ENCODE data around the gene TYR.
"Not testable (repeated sequence)": the region's sequence is repeated elsewhere in the genome, so short reads cannot be mapped to it uniquely, and the experiment has no call there.

Gene TYR

GRCh38 chr11:89177691-89178231 is at the start of gene TYR:
TYR (plus strand) TSS chr11:89177875; CDS start chr11:89177954, 79 bp downstream.
- no peak for DNase-seq (ENCODE audit: low read depth)

GRCh38 chr11:89136606-89137005 is 41.1 kb upstream of the TYR start:
- no peak for DNase-seq (ENCODE audit: low read depth)

- no peak for DNase-seq (ENCODE audit: low read depth)
These were observed 30.4 kb upstream of the TYR start for GRCh38 chr11:89147229-89147628.

GRCh38 chr11:89159974-89160373 is 17.7 kb upstream of the TYR start:
- no peak for DNase-seq (ENCODE audit: low read depth)

- no peak for DNase-seq (ENCODE audit: low read depth)
These were observed 15.7 kb upstream of the TYR start for GRCh38 chr11:89161949-89162348.

GRCh38 chr11:89163686-89164085 is 14.0 kb upstream of the TYR start:
- no peak for DNase-seq (ENCODE audit: low read depth)

GRCh38 chr11:89168396-89168795 is 9.3 kb upstream of the TYR start:
- no peak for DNase-seq (ENCODE audit: low read depth)

GRCh38 chr11:89175796-89176195 is 1.9 kb upstream of the TYR start:
- DNase-seq (ENCODE audit: low read depth) = no peak

- no peak for DNase-seq (ENCODE audit: low read depth)
These were observed 737 bp upstream of the TYR start for GRCh38 chr11:89176938-89177337.

- DNase-seq (ENCODE audit: low read depth) = no peak
These were observed 3.4 kb downstream of the TYR start for GRCh38 chr11:89181111-89181510.

- DNase-seq (ENCODE audit: low read depth) = no peak
These were observed 5.3 kb downstream of the TYR start for GRCh38 chr11:89182773-89183518.

- DNase-seq (ENCODE audit: low read depth) = no peak
These were observed 6.3 kb downstream of the TYR start for GRCh38 chr11:89184021-89184420.

GRCh38 chr11:89189776-89190175 is 12.1 kb downstream of the TYR start:
- no peak for DNase-seq (ENCODE audit: low read depth)

- DNase-seq (ENCODE audit: low read depth) = no peak
These were observed 23.5 kb downstream of the TYR start for GRCh38 chr11:89201138-89201537.

- DNase-seq (ENCODE audit: low read depth) = no peak
These were observed 26.1 kb downstream of the TYR start for GRCh38 chr11:89203814-89204213.

- DNase-seq (ENCODE audit: low read depth) = no peak
These were observed 27.7 kb downstream of the TYR start for GRCh38 chr11:89205378-89205777.

- no peak for DNase-seq (ENCODE audit: low read depth)
These were observed 43.1 kb downstream of the TYR start for GRCh38 chr11:89220684-89221339.

GRCh38 chr11:89235083-89235482 is 57.4 kb downstream of the TYR start:
- DNase-seq (ENCODE audit: low read depth) = no peak

- DNase-seq (ENCODE audit: low read depth) = no peak
These were observed 58.3 kb downstream of the TYR start for GRCh38 chr11:89235976-89236375.

GRCh38 chr11:89247007-89247406 is 69.3 kb downstream of the TYR start:
- not testable (repeated sequence) for DNase-seq (ENCODE audit: low read depth)

- no peak for DNase-seq (ENCODE audit: low read depth)
These were observed 71.5 kb downstream of the TYR start for GRCh38 chr11:89249196-89249595.

GRCh38 chr11:89261483-89261882 is 83.8 kb downstream of the TYR start:
- not testable (repeated sequence) for DNase-seq (ENCODE audit: low read depth)

GRCh38 chr11:89267660-89268302 is 90.1 kb downstream of the TYR start:
- no peak for DNase-seq (ENCODE audit: low read depth)

Measured in fibroblast of the conjunctiva (primary cell).